Tibial nerve (tissue), 4 donors: ENCODE data around the gene PROSER2. TPM values are rescaled to one million over a fixed set of nuclear protein-coding genes. Genes with fewer than 3 reads are reported as not detected.

ENCODE experiments used
- DNase-seq, 2 donors: peaks; one replicate each; pipeline ENCODE4 v3.0.0-alpha.2; 2019; ENCODE audit warnings: low spot score in 2 of 2
- H3K27ac ChIP-seq, 4 donors: fragments of 200-600 bp; sonication (generic) in 3 of 4; one replicate each; pipeline ENCODE4 v1.5.1; 2017 to 2019; ENCODE audit warnings: mild to moderate bottlenecking in 1 of 4
- H3K27me3 ChIP-seq, 2 donors: fragments of 200-600 bp; sonication (generic) in 1 of 2; one replicate each; pipeline versions ENCODE4 v1.5.1 to v1.6.0; 2017 to 2019
- H3K36me3 ChIP-seq, 3 donors: fragments of 200-600 bp; sonication (generic); one replicate each; pipeline ENCODE4 v1.5.1; 2018 to 2019
- H3K4me1 ChIP-seq, 4 donors: fragments of 200-600 bp; sonication (generic) in 3 of 4; one replicate each; pipeline ENCODE4 v1.5.1; 2017 to 2019
- H3K4me3 ChIP-seq, 4 donors: fragments of 200-600 bp; sonication (generic) in 3 of 4; one replicate each; pipeline ENCODE4 v1.5.1; 2017 to 2019; ENCODE audit warnings: mild to moderate bottlenecking in 1 of 4, moderate library complexity in 1 of 4
- H3K9me3 ChIP-seq, 4 donors: fragments of 200-600 bp; sonication (generic) in 3 of 4; one replicate each; pipeline ENCODE4 v1.5.1; 2017 to 2019
- EP300 ChIP-seq, 2 donors: sonication (generic); formaldehyde crosslinking; IDR thresholded peaks; one replicate each; pipeline ENCODE4 v1.6.1; 2017; ENCODE audit warnings: antibody characterized with exemption in 2 of 2, mild to moderate bottlenecking in 1 of 2
- POLR2A ChIP-seq, 2 donors: fragments of 450-650 bp; IDR thresholded peaks; one replicate each; pipeline ENCODE4 v1.6.1; 2017; ENCODE audit warnings: antibody characterized with exemption in 2 of 2, mild to moderate bottlenecking in 2 of 2, moderate library complexity in 2 of 2
- WGBS, 2 donors: methylation state at CpG; one replicate each; pipeline ENCODE4 v1.1.5; 2018; 5-methylcytosine and 5-hydroxymethylcytosine counted together
- total RNA-seq, 4 donors: library from RNA; depleted of rRNA; stranded (reverse); fragments of >200 nt; gene quantifications; one replicate each; pipeline ENCODE4 v1.1.0, GENCODE V29; 2016
- TF ChIP-seq, protein P1 (sequence below), 5 experiments: fragments of 200-600 bp in 3 of 5; fragments of 450-650 bp in 2 of 5; sonication (generic) in 3 of 5; IDR thresholded peaks; one replicate each; pipeline ENCODE4 v1.5.1; 2016 to 2019; ENCODE audit warnings: antibody characterized with exemption in 5 of 5, mild to moderate bottlenecking in 3 of 5, moderate library complexity in 2 of 5

The PROSER2 gene
- total RNA-seq, 4 donors from 2014 or later = 71.1 to 98.4 (median 75.6) TPM

DNA sequence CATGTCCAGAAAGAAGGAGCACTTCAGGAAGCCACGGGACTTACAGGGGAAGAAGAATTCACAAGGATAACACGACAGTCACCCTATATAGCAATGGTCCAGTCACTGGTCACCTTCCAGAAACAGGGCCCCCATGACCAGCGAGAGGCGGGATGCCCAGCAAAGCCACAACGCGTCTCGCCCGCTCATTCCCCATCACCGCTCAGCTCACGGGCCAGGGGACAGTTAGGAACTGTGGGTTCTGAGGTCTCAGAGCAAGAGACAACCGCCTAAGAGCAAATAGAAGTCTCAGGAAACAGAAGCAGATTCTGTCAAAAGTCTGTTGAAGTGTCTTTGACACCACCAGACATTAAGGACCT, 71.9 kb downstream of the PROSER2 start:
- TF ChIP-seq POLR2A (IDR thresholded peaks at IDR 0.05) (no peak), EP300 (IDR thresholded peaks at IDR 0.05) (no peak)
- TF ChIP-seq, protein P1, sequence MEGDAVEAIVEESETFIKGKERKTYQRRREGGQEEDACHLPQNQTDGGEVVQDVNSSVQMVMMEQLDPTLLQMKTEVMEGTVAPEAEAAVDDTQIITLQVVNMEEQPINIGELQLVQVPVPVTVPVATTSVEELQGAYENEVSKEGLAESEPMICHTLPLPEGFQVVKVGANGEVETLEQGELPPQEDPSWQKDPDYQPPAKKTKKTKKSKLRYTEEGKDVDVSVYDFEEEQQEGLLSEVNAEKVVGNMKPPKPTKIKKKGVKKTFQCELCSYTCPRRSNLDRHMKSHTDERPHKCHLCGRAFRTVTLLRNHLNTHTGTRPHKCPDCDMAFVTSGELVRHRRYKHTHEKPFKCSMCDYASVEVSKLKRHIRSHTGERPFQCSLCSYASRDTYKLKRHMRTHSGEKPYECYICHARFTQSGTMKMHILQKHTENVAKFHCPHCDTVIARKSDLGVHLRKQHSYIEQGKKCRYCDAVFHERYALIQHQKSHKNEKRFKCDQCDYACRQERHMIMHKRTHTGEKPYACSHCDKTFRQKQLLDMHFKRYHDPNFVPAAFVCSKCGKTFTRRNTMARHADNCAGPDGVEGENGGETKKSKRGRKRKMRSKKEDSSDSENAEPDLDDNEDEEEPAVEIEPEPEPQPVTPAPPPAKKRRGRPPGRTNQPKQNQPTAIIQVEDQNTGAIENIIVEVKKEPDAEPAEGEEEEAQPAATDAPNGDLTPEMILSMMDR (IDR thresholded peaks at IDR 0.05) = no peak
- Histone ChIP-seq H3K36me3 (no peaks in the 10 kb centered on the region), H3K27me3 (no peaks in the 10 kb centered on the region), H3K4me1 (no peaks in the 10 kb centered on the region), H3K27ac (no peak overlapping the region), H3K4me3 (no peak overlapping the region), H3K9me3 (no peaks in the 10 kb centered on the region)
- 94 to 97% methylated on average over 11 of the region's 11 CpGs for WGBS, 2 donors
- DNase-seq = no peak

GRCh38 chr10:11895598-11895997, 72.4 kb downstream of the PROSER2 start:
- 90 to 92% methylated on average over 5 of the region's 5 CpGs for WGBS, 2 donors
- no peak for TF ChIP-seq POLR2A (IDR thresholded peaks at IDR 0.05)
- TF ChIP-seq EP300 (IDR thresholded peaks at IDR 0.05) = no peak
- TF ChIP-seq, protein P1 (IDR thresholded peaks at IDR 0.05) = no peak

GRCh38 chr10:11896549-11897200, 73.5 kb downstream of the PROSER2 start:
- WGBS, 2 donors = 82% methylated on average over 5 of the region's 5 CpGs
- Histone ChIP-seq H3K4me3 (no peak overlapping the region), H3K4me1 (peaks cover 0 to 5% (median 0%) of the 10 kb centered on the region in 4 donors), H3K27ac (no peak overlapping the region), H3K36me3 (no peaks in the 10 kb centered on the region), H3K9me3 (no peaks in the 10 kb centered on the region), H3K27me3 (no peaks in the 10 kb centered on the region)
- TF ChIP-seq, protein P1 (IDR thresholded peaks at IDR 0.05) = no peak
- TF ChIP-seq EP300 (IDR thresholded peaks at IDR 0.05) = no peak
- TF ChIP-seq POLR2A (IDR thresholded peaks at IDR 0.05) = no peak
- DNase-seq = no peak

More at GRCh38 chr10:11895598-11895997, 72.4 kb downstream of the PROSER2 start:
- Histone ChIP-seq H3K27ac (no peak overlapping the region), H3K4me1 (peaks cover 0 to 5% (median 0%) of the 10 kb centered on the region in 4 donors), H3K9me3 (no peaks in the 10 kb centered on the region), H3K4me3 (no peak overlapping the region), H3K36me3 (no peaks in the 10 kb centered on the region), H3K27me3 (no peaks in the 10 kb centered on the region)
- DNase-seq = no peak

- peak overlapping the region in 1 of 4 donors; percentile 29 for H3K27ac ChIP-seq
- H3K4me1 ChIP-seq = peaks cover 0 to 5% (median 0%) of the 10 kb centered on the region in 4 donors
- H3K36me3 ChIP-seq = no peaks in the 10 kb centered on the region
- H3K9me3 ChIP-seq = no peaks in the 10 kb centered on the region
- TF ChIP-seq, protein P1 (IDR thresholded peaks at IDR 0.05) = no peak
- TF ChIP-seq EP300 (IDR thresholded peaks at IDR 0.05) = no peak
- no peak for TF ChIP-seq POLR2A (IDR thresholded peaks at IDR 0.05)
- 93 to 94% methylated on average over 3 of the region's 3 CpGs for WGBS, 2 donors
- H3K27me3 ChIP-seq = no peaks in the 10 kb centered on the region
- DNase-seq = no peak
- no peak overlapping the region for H3K4me3 ChIP-seq
These were observed 74.8 kb downstream of the PROSER2 start for GRCh38 chr10:11898033-11898371.

DNA sequence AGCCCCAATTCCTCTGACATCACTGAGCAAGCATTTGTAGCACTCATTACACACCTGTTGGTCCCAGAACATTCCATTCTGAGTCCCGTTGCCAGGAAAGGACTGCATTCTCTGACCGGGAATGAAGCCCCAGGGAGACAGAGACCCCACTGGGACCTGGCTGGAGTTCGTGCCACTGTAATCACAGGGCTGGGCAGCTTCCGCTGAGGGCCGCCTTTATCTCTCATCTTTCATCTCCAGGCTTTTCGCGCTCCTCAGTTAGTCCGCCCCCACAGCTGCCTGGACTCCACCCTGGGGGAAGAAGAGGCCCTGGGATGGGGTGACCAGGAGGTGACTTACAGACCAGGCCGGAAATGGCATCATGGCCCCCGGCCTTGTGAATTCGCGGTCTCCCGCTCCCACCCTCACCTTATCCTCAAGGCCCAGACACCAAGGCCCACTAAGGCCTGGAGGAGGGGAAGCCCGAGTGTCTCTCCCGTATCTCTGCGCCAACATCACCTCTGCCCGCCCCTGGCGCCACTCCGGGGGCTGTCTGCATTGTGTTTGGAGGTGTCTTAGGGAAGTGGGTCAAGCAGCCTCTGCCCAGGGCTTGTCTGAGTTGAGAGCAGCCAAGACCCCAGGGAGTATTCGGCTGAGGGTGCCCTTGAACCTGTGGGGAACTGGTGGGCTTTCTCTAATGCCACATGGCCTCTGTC, 75.4 kb downstream of the PROSER2 start:
- H3K27ac ChIP-seq = peak overlapping the region in 1 of 4 donors; percentile 23
- peaks cover 0 to 5% (median 0%) of the 10 kb centered on the region in 4 donors for H3K4me1 ChIP-seq
- no peak for DNase-seq
- TF ChIP-seq, protein P1 (IDR thresholded peaks at IDR 0.05) = no peak
- TF ChIP-seq POLR2A (IDR thresholded peaks at IDR 0.05) (no peak), EP300 (IDR thresholded peaks at IDR 0.05) (peak in 1 of 2 donors; percentile 43)
- no peaks in the 10 kb centered on the region for H3K27me3 ChIP-seq
- 89% methylated on average over 20 of the region's 20 CpGs for WGBS, 2 donors
- no peaks in the 10 kb centered on the region for H3K9me3 ChIP-seq
- no peak overlapping the region for H3K4me3 ChIP-seq
- no peaks in the 10 kb centered on the region for H3K36me3 ChIP-seq
